Transverse colon (tissue), 3 donors: ENCODE results near the gene ST8SIA1.

Source experiments
- CTCF ChIP-seq, 5 experiments: fragments of 200-600 bp in 3 of 5; fragments of 450-650 bp in 2 of 5; sonication (generic) in 3 of 5; IDR thresholded peaks; 1 replicate in 2 of 5; 2 replicates in 3 of 5; pipeline ENCODE4 v1.5.1; 2016 to 2017; ENCODE audit warnings: antibody characterized with exemption in 5 of 5, inconsistent platforms in 3 of 5, mild to moderate bottlenecking in 2 of 5, moderate library complexity in 1 of 5
- POLR2A ChIP-seq: fragments of 450-650 bp; IDR thresholded peaks from one replicate; pipeline ENCODE4 v1.6.1; 2016; ENCODE audit warnings: antibody characterized with exemption, mild to moderate bottlenecking, moderate library complexity

GRCh38 chr12:22246217-22246846 is 88.2 kb downstream of the ST8SIA1 start:
- TF ChIP-seq CTCF (IDR thresholded peaks at IDR 0.05), result no peak
- TF ChIP-seq POLR2A, result no peak
